Mucosa of descending colon (tissue), 3 donors: Measurements from ENCODE around the gene KCNA10. TPM values are rescaled to one million over a fixed set of nuclear protein-coding genes. Genes with fewer than 3 reads are reported as not detected.

Experiments used
- ATAC-seq: fragments of 200-7000 bp; cut with Tn5 transposase; one replicate; pipeline ENCODE4 v1.9.1; 2020; ENCODE audit warnings: mild to moderate bottlenecking, moderate library complexity
- DNase-seq, 3 donors: peaks; one replicate each; pipeline ENCODE4 v3.0.0-alpha.2; 2020
- H3K36me3 ChIP-seq: fragments of 200-600 bp; one replicate; pipeline ENCODE4 v1.8.0; 2021; ENCODE audit warnings: low read depth, mild to moderate bottlenecking
- H3K4me1 ChIP-seq: fragments of 200-600 bp; one replicate; pipeline ENCODE4 v1.8.0; 2021; ENCODE audit warnings: low read depth, mild to moderate bottlenecking
- H3K4me3 ChIP-seq: fragments of 200-600 bp; one replicate; pipeline ENCODE4 v1.8.0; 2021; ENCODE audit warnings: mild to moderate bottlenecking
- H3K9me3 ChIP-seq: fragments of 200-600 bp; one replicate; pipeline ENCODE4 v1.8.0; 2021; ENCODE audit warnings: mild to moderate bottlenecking
- intact Hi-C, 2 donors: fragments of 100-400 bp; cut with DNase I in 1 of 2; cut with micrococcal nuclease in 1 of 2; formaldehyde crosslinking; loops; one replicate each; pipeline versions ENCODE4 v1.11.0 to v1.11.1; 2022; cut with DNase I, micrococcal nuclease
- total RNA-seq, 3 donors: library from RNA; stranded (reverse); fragmentation: NEBNext Ultra II Directional in 2 of 3; extraction: Animal tissue kit (Norgen Biotek cat#: 25700) in 2 of 3; gene quantifications; one replicate each; pipeline versions ENCODE4 v1.2.1 to v1.2.4, GENCODE V29; 2021 to 2023
- TF ChIP-seq, protein P1 (sequence below): fragments of 200-600 bp; IDR thresholded peaks from one replicate; pipeline ENCODE4 v1.8.0; 2022; ENCODE audit warnings: antibody characterized with exemption, mild to moderate bottlenecking
- donor health status: DM: no; HTN: no; CAD: no; lungs with moderate emphysema.
- donor health status: DM: no; HTN: no; CAD: no.
- donor health status: DM: no; HTN: yes; CAD: no.

The KCNA10 gene
- total RNA-seq, 3 donors from 2014 or later: not detected

DNA sequence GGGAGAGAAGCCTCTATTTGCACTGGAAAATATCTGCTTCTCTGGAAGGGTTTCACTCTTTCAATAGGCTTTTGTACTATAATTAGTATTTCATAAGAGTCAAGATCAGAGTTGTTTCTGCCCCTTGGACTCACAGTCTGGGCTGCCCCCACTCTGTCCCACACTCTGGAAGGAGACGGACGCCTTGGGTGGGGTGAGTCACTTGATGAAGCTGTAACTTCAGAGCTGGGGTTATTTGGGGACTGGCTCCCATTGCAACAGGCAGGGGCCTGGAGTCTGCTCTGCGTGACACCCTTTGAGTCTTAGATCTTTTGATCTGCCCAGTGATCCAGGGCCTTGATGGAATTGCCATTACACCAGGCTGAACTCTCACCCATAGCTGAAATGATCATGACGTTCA is 4.0 kb upstream of the KCNA10 start:
- no peak for ATAC-seq
- DNase-seq: no peak
- Histone ChIP-seq H3K4me3 (no peak overlapping the region), H3K36me3 (no peaks in the 10 kb centered on the region), H3K9me3 (no peaks in the 10 kb centered on the region), H3K4me1 (no peaks in the 10 kb centered on the region)
- TF ChIP-seq, protein P1, sequence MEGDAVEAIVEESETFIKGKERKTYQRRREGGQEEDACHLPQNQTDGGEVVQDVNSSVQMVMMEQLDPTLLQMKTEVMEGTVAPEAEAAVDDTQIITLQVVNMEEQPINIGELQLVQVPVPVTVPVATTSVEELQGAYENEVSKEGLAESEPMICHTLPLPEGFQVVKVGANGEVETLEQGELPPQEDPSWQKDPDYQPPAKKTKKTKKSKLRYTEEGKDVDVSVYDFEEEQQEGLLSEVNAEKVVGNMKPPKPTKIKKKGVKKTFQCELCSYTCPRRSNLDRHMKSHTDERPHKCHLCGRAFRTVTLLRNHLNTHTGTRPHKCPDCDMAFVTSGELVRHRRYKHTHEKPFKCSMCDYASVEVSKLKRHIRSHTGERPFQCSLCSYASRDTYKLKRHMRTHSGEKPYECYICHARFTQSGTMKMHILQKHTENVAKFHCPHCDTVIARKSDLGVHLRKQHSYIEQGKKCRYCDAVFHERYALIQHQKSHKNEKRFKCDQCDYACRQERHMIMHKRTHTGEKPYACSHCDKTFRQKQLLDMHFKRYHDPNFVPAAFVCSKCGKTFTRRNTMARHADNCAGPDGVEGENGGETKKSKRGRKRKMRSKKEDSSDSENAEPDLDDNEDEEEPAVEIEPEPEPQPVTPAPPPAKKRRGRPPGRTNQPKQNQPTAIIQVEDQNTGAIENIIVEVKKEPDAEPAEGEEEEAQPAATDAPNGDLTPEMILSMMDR: no peak
- intact Hi-C loops: loop anchor here in 1 of 2 donors (10.0 kb wide), 1 partner anchor 92 kb away; no protein-coding TSS in a partner anchor

DNA sequence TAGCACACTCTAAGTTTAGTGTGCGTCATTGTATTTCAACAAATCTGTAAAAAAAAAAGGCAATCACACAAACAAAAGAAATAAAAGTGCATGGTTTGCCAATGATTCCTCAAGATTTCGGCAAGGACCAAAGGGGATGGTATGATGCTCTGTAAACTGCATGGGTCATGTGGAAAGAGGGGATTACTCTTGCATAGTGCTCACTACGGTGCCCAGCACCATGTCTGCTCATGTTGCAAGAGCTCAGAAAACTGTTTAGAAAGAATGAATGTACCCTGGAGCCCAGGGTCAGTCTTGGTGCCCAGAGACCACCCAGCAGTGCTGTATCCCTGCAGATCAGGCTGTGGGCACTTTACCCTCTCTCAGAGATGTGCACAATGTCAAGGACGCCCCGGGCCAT is 3.6 kb upstream of the KCNA10 start:
- ATAC-seq (no peak), DNase-seq (no peak)
- H3K4me3 ChIP-seq: no peak overlapping the region
- no peaks in the 10 kb centered on the region for H3K4me1 ChIP-seq
- H3K36me3 ChIP-seq: no peaks in the 10 kb centered on the region
- no peaks in the 10 kb centered on the region for H3K9me3 ChIP-seq
- TF ChIP-seq, protein P1: no peak
- intact Hi-C loops: loop anchor here in 1 of 2 donors (10.0 kb wide), 1 partner anchor 92 kb away; no protein-coding TSS in a partner anchor

DNA sequence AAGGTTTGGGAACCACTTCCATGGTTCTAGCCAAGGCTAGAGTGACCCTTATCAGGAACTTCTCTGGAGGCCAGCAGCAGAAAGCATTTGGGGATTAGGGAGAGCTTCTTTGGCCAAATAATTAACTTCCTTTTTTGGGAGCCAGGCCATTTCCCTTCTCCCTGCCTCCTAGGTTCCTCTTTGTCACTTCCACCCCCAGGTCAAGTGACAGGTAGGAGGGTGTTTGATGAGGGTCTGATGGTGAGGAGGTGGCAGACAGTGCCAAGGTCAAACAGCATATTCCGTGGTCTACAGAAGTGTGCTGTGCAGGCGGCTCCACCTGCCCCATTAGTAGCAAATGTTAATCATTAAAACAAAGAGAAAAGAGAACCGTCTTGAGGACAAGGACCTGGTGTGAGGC is 1.9 kb upstream of the KCNA10 start:
- TF ChIP-seq, protein P1: no peak
- intact Hi-C loops: loop anchor here in 1 of 2 donors (10.0 kb wide), 1 partner anchor 94 kb away; no protein-coding TSS in a partner anchor
- ATAC-seq: no peak

DNA sequence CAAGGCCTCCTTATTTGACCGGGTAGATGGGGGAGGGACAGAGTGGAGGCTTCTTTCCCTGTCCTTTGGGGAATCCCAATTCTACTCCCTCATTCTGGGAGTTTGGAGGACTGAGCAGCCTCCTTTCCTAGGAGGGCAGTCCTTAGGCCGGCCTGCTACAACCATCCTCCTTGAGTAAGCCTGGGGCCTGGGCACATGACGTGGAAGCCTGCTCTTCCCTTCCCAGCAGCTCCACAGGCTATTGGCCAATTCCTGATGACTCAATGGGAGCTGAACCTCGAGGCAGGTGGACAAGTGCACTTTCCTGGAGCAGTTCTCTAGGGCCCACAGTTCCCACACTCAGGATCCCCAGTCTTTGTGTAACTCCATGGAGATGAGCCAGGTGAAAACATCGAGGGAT is 3.1 kb downstream of the KCNA10 start:
- TF ChIP-seq, protein P1: no peak
- no peaks in the 10 kb centered on the region for H3K4me1 ChIP-seq
- no peaks in the 10 kb centered on the region for H3K36me3 ChIP-seq
- DNase-seq: no peak
- intact Hi-C loops: no loop called here
- no peak for ATAC-seq
- no peak overlapping the region for H3K4me3 ChIP-seq
- no peaks in the 10 kb centered on the region for H3K9me3 ChIP-seq

More for the DNA sequence above, 1.9 kb upstream of the KCNA10 start:
- no peaks in the 10 kb centered on the region for H3K9me3 ChIP-seq
- DNase-seq: no peak
- no peaks in the 10 kb centered on the region for H3K4me1 ChIP-seq
- no peaks in the 10 kb centered on the region for H3K36me3 ChIP-seq
- no peak overlapping the region for H3K4me3 ChIP-seq

DNA sequence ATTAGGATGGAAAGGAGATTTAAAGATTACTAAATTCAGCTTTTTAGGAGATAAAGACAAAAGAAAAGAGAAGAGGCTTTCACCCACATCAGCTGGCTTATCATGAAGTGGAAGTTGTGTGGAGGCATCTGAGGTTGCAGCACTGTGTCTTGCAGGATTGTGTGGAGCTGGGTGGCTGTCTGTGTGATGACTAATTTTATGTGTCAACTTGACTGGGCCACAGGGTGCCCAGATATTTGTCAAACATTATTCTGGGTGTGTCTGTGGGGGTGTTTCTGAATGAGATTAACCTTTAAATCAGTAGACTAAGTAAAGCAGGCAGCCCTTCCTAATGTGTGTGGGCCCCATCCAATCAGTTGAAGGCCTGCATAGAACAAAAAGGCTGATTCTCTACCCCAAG is 3.9 kb downstream of the KCNA10 start:
- intact Hi-C loops: no loop called here

More for the DNA sequence above, 3.9 kb downstream of the KCNA10 start:
- Histone ChIP-seq H3K4me3 (no peak overlapping the region), H3K9me3 (no peaks in the 10 kb centered on the region), H3K36me3 (no peaks in the 10 kb centered on the region), H3K4me1 (no peaks in the 10 kb centered on the region)
- no peak for ATAC-seq
- TF ChIP-seq, protein P1: no peak
- no peak for DNase-seq
